T-helper 1 cell treated with Interleukin-12 subunit alpha and Interleukin-12 subunit beta and Interleukin-4 antibody, amounts not matched to agents 30 μg/mL and 1 μg/mL, for 36 hours (primary cell): Measurements from ENCODE around the gene VEGFC.

Source experiments
- H3K27ac Mint-ChIP-seq: one replicate; pipeline ENCODE4 v1.8.0; 2021; ENCODE audit warnings: mild to moderate bottlenecking, mixed read lengths
- H3K27me3 Mint-ChIP-seq: one replicate; pipeline ENCODE4 v1.8.0; 2021; ENCODE audit warnings: low read depth, mixed read lengths
- H3K36me3 Mint-ChIP-seq: one replicate; pipeline ENCODE4 v1.8.0; 2021; ENCODE audit warnings: low read depth, mixed read lengths
- H3K4me1 Mint-ChIP-seq: one replicate; pipeline ENCODE4 v1.8.0; 2021; ENCODE audit warnings: low read depth, mixed read lengths
- H3K4me3 Mint-ChIP-seq: one replicate; pipeline ENCODE4 v1.8.0; 2021; ENCODE audit warnings: mild to moderate bottlenecking, moderate library complexity, mixed read lengths
- H3K9me3 Mint-ChIP-seq: one replicate; pipeline ENCODE4 v1.8.0; 2021; ENCODE audit warnings: mixed read lengths

Gene VEGFC

DNA sequence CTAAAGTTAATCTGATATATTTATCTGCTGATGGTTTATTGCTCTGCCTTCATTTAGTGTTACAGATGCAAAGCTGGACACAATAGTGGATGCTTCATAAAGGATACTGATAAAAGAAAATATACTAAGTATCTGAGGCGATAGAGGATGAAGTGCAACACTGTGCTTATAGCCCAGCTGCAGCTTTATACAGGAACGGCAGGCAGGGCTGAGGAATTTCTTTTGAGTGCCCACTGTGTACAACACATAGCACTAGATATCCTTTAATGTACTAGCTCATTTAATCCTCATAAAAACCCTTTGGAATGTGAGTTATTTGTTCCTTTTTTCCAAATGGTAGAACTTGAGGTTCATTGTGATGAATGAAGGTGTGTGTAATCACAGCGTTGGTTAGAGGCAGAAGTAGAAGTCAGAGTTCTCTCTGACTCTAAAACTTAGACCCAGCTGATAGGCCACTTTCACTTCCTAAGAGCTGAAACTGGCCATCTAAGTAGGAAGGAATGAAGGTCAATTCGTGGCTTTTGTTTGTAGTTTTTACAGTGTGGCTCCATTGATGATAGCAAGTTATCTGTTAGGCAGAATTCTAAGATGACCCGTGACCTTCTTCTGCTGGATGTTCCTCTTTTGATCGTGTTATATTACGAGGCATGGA, 138.0 kb downstream of the VEGFC start:
- Mint-ChIP-seq H3K27ac (no peak overlapping the region), H3K4me3 (no peak overlapping the region), H3K36me3 (no peaks in the 10 kb centered on the region), H3K9me3 (no peaks in the 10 kb centered on the region), H3K4me1 (no peaks in the 10 kb centered on the region), H3K27me3 (no peaks in the 10 kb centered on the region)

- Mint-ChIP-seq H3K4me3 (no peak overlapping the region), H3K4me1 (no peaks in the 10 kb centered on the region), H3K27me3 (no peaks in the 10 kb centered on the region), H3K9me3 (no peaks in the 10 kb centered on the region), H3K27ac (no peak overlapping the region), H3K36me3 (no peaks in the 10 kb centered on the region)
These were observed 139.1 kb downstream of the VEGFC start for GRCh38 chr4:176653401-176654220.

GRCh38 chr4:176646311-176646710, 146.4 kb downstream of the VEGFC start:
- H3K9me3 Mint-ChIP-seq = no peaks in the 10 kb centered on the region
- no peak overlapping the region for H3K27ac Mint-ChIP-seq
- H3K27me3 Mint-ChIP-seq = no peaks in the 10 kb centered on the region
- no peaks in the 10 kb centered on the region for H3K36me3 Mint-ChIP-seq
- no peak overlapping the region for H3K4me3 Mint-ChIP-seq
- H3K4me1 Mint-ChIP-seq = no peaks in the 10 kb centered on the region

DNA sequence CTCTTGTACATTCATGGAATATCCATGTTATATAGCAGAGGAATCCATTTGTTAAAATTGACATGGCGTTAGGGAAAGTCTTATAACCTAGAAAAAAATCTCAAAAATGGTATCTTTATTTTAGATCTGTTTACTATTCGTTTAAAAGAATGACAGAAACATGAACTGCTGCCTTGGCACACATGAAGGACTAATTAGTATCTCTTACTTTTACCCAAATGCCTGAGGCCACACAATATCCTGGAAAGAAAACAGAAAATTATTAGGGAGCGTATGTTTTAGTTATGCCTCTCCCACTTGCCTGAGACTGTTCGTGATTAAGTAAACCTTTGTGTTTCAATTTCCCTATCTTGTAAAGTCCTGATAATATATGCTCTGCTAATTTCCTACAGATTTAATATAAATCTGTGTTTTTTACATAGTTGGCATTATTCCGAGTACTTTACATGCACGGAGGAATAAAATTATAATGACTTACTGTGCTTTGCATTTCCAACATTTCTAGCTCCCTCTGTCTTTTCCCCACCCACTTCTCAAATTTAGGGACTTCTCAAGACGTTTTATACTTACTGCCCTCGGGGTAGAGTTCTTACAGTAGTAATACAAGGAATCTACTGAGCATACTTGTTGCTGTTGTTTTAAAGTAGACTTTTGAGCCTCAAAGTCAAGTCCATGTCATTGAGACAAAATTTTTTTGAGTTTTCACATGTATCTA, 147.3 kb downstream of the VEGFC start:
- H3K4me1 Mint-ChIP-seq = no peaks in the 10 kb centered on the region
- H3K27me3 Mint-ChIP-seq = no peaks in the 10 kb centered on the region
- no peak overlapping the region for H3K27ac Mint-ChIP-seq
- H3K4me3 Mint-ChIP-seq = no peak overlapping the region
- no peaks in the 10 kb centered on the region for H3K36me3 Mint-ChIP-seq
- no peaks in the 10 kb centered on the region for H3K9me3 Mint-ChIP-seq

DNA sequence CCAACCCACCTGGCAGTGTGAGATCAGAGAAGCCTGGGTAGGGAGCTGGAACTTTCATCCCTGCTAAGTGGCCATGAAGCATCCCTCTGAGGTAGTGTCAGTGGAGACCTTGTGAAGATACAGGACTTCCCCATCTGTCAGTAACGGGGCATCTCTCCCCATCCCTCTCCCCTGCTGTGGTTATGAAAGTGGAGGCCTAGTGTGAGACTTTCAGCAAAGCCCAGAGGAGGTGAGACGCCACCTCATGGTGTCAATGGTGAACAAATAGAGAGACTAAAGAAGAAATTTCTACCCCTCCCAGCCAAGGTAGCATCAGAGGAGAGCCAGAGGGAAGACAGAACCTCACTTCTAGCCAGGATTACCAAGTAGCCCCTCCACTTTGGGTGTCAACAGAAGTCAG, 150.2 kb downstream of the VEGFC start:
- H3K27ac Mint-ChIP-seq = no peak overlapping the region
- H3K36me3 Mint-ChIP-seq = no peaks in the 10 kb centered on the region
- no peaks in the 10 kb centered on the region for H3K27me3 Mint-ChIP-seq
- no peaks in the 10 kb centered on the region for H3K4me1 Mint-ChIP-seq
- no peak overlapping the region for H3K4me3 Mint-ChIP-seq
- no peaks in the 10 kb centered on the region for H3K9me3 Mint-ChIP-seq

DNA sequence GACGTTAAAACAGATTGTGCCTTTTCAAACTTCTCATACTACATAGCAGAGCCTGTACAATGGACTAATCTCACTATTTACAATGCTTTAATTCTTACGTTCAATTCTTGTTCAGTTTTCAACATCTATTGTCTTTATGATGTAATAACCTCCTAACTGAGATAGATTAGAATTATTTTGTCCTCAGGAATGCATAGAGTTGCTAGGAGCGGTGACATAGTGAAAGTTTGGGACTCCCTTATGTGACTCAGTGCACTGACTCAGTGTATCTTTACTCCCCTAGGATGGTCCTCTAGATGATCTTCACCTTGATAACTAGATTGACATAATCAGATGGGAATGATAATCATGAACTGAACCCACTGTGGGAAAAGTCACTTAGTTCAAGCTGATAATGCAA, 151.5 kb downstream of the VEGFC start:
- no peaks in the 10 kb centered on the region for H3K36me3 Mint-ChIP-seq
- no peaks in the 10 kb centered on the region for H3K4me1 Mint-ChIP-seq
- H3K4me3 Mint-ChIP-seq = no peak overlapping the region

GRCh38 chr4:176638992-176639391, 153.7 kb downstream of the VEGFC start:
- Mint-ChIP-seq H3K36me3 (no peaks in the 10 kb centered on the region), H3K9me3 (no peaks in the 10 kb centered on the region), H3K4me1 (no peaks in the 10 kb centered on the region), H3K27ac (no peak overlapping the region), H3K4me3 (no peak overlapping the region), H3K27me3 (no peaks in the 10 kb centered on the region)

More for the DNA sequence above, 151.5 kb downstream of the VEGFC start:
- no peaks in the 10 kb centered on the region for H3K9me3 Mint-ChIP-seq
- no peak overlapping the region for H3K27ac Mint-ChIP-seq
- no peaks in the 10 kb centered on the region for H3K27me3 Mint-ChIP-seq

DNA sequence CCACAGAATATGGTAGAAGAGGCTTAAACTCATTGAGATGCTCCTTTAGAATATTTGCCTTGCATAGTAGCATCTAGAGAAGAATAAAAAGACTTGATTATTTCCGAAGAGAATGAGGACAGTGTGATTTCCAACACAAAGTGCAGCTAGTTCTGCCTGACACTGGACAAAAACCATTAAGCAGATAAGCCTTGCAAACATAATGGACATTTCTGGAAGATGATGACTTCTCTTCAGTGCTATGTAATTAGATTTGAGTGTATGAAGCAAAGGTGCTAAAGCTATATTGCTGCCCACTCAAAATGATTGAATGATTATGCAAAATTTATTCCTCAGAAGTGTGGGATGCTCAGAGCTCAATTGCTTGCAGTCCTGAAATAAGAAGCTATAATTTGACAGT, 156.4 kb downstream of the VEGFC start:
- no peak overlapping the region for H3K27ac Mint-ChIP-seq
- H3K27me3 Mint-ChIP-seq = no peaks in the 10 kb centered on the region
- no peak overlapping the region for H3K4me3 Mint-ChIP-seq
- no peaks in the 10 kb centered on the region for H3K36me3 Mint-ChIP-seq
- H3K9me3 Mint-ChIP-seq = no peaks in the 10 kb centered on the region
- no peaks in the 10 kb centered on the region for H3K4me1 Mint-ChIP-seq

GRCh38 chr4:176635372-176636261, 157.1 kb downstream of the VEGFC start:
- Mint-ChIP-seq H3K9me3 (no peaks in the 10 kb centered on the region), H3K4me1 (no peaks in the 10 kb centered on the region), H3K27me3 (no peaks in the 10 kb centered on the region), H3K36me3 (no peaks in the 10 kb centered on the region), H3K4me3 (no peak overlapping the region), H3K27ac (no peak overlapping the region)
